ENCODE data around the gene TPCN2.

Gene TPCN2

GRCh38 chr11:69013009-69013951 lies 35.5 kb upstream of the TPCN2 start, which contains the start of gene MRGPRF:
Gene MRGPRF (minus strand): TSS chr11:69013246. CDS start chr11:69009901, 3,345 bp downstream.
- Histone ChIP-seq H3K9ac (no peak within 1 kb of the TSS), H3K4me2 (ENCODE audit: low read length) (no peak within 1 kb of the TSS), H3K4me1 (no peaks in the 10 kb centered on the region), H3K4me3 (ENCODE audit: low read depth, low read length) (no peak within 1 kb of the TSS), H3K79me2 (no peaks in the 10 kb centered on the region), H3K27me3 (ENCODE audit: control insufficient read depth, insufficient read depth, low read length) (no peaks in the 10 kb centered on the region), H2AFZ (no peak within 1 kb of the TSS), H3K27ac (no peak within 1 kb of the TSS), H3K9me3 (ENCODE audit: control insufficient read depth, low read length) (no peaks in the 10 kb centered on the region), H3K36me3 (ENCODE audit: control insufficient read depth, insufficient read depth, low read length) (no peaks in the 10 kb centered on the region)
- TF ChIP-seq CTCF (IDR thresholded peaks at IDR 0.05), result no peak

GRCh38 chr11:69014084-69014851 lies 34.5 kb upstream of the TPCN2 start:
- Histone ChIP-seq H3K36me3 (ENCODE audit: control insufficient read depth, insufficient read depth, low read length) (no peaks in the 10 kb centered on the region), H3K4me1 (no peaks in the 10 kb centered on the region), H3K27me3 (ENCODE audit: control insufficient read depth, insufficient read depth, low read length) (no peaks in the 10 kb centered on the region), H3K9me3 (ENCODE audit: control insufficient read depth, low read length) (no peaks in the 10 kb centered on the region), H3K4me2 (ENCODE audit: low read length) (no peak overlapping the region), H3K27ac (no peak overlapping the region), H2AFZ (no peak overlapping the region), H3K79me2 (no peaks in the 10 kb centered on the region), H3K9ac (no peak overlapping the region), H3K4me3 (ENCODE audit: low read depth, low read length) (no peak overlapping the region)
- TF ChIP-seq CTCF (IDR thresholded peaks at IDR 0.05), result no peak

GRCh38 chr11:69014898-69015549 lies 33.7 kb upstream of the TPCN2 start:
- no peak for TF ChIP-seq CTCF (IDR thresholded peaks at IDR 0.05)

GRCh38 chr11:69017951-69018350 lies 30.8 kb upstream of the TPCN2 start:
- Histone ChIP-seq H3K36me3 (ENCODE audit: control insufficient read depth, insufficient read depth, low read length) (no peaks in the 10 kb centered on the region), H3K4me2 (ENCODE audit: low read length) (no peak overlapping the region), H3K9ac (no peak overlapping the region), H3K79me2 (no peaks in the 10 kb centered on the region), H2AFZ (no peak overlapping the region), H3K27ac (no peak overlapping the region), H3K9me3 (ENCODE audit: control insufficient read depth, low read length) (no peaks in the 10 kb centered on the region), H3K27me3 (ENCODE audit: control insufficient read depth, insufficient read depth, low read length) (no peaks in the 10 kb centered on the region), H3K4me1 (no peaks in the 10 kb centered on the region), H3K4me3 (ENCODE audit: low read depth, low read length) (no peak overlapping the region)
- no peak for TF ChIP-seq CTCF (IDR thresholded peaks at IDR 0.05)

More at GRCh38 chr11:69014898-69015549, 33.7 kb upstream of the TPCN2 start:
- H2AFZ ChIP-seq, result no peak overlapping the region
- H3K9ac ChIP-seq, result no peak overlapping the region
- H3K79me2 ChIP-seq, result no peaks in the 10 kb centered on the region
- H3K4me1 ChIP-seq, result no peaks in the 10 kb centered on the region
- no peak overlapping the region for H3K4me3 ChIP-seq (ENCODE audit: low read depth, low read length)
- no peaks in the 10 kb centered on the region for H3K9me3 ChIP-seq (ENCODE audit: control insufficient read depth, low read length)
- H3K27me3 ChIP-seq (ENCODE audit: control insufficient read depth, insufficient read depth, low read length), result no peaks in the 10 kb centered on the region
- H3K27ac ChIP-seq, result no peak overlapping the region
- H3K36me3 ChIP-seq (ENCODE audit: control insufficient read depth, insufficient read depth, low read length), result no peaks in the 10 kb centered on the region
- no peak overlapping the region for H3K4me2 ChIP-seq (ENCODE audit: low read length)
